Effector CD8-positive, alpha-beta T cell (primary cell): ENCODE data around the gene SLCO4A1.

Experiments
- DNase-seq: peaks from one replicate; lab custom pipeline; 2025; lab: John Stamatoyannopoulos, UW

SLCO4A1 gene

GRCh38 chr20:62606551-62607201, 35.6 kb upstream of the SLCO4A1 start:
- DNase-seq, result no peak

DNA sequence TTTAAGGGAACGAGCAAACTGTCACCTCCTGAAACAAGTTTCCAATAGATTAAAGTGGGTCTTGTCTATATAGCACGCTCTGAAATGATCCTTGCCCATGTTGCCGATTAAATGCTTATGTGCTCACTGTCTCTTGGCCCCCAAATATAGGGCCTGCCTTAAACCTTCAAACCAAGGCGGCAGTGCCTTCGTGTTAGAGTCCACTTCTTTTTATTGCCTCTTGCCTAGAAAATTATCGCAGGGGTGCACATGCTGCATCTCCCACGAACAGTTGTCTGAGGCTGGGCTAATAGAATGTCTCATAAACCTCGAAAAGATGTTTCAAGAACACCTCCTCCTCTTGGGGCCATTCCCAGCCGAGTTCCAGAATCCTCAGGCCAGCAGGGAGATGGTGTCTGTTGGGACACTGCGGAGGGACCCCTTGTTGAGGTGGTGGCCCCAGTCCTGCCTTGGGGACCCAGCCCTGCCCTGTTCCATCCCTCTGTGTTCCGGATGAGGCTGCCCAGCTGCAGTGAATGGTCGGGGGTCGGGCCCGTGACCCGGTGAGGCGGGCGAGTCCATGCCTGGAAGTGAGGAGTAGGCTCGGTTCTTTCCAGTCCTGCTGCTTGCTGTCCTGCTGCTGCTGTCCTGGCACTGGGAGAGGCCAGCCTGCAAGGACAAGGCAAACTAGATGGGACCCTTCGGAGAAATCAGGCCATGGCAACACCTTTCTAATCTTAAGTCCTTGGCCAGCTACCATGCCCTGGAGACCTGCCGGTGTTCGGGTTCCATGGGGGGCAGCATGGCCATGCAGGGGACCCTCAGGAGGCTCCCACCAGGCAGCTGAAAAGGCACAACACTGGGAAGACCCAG, 34.7 kb upstream of the SLCO4A1 start:
- no peak for DNase-seq

DNA sequence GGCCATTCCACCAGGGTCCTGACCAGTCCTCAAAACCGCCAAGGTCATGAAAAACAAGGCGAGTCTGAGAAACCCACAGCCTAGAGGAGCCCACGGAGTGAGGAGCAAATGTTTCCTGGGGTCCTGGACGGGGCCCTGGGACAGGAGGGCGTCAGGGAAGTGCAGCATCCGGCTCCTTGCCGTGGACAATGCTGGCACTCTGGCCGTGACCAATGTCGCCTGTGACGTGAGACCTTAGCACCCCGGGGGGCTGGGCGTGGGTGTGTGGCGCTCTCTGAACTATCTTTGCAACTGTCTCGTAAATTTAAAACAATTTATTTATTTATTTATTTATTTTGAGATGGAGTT, 34.1 kb upstream of the SLCO4A1 start:
- no peak for DNase-seq

DNA sequence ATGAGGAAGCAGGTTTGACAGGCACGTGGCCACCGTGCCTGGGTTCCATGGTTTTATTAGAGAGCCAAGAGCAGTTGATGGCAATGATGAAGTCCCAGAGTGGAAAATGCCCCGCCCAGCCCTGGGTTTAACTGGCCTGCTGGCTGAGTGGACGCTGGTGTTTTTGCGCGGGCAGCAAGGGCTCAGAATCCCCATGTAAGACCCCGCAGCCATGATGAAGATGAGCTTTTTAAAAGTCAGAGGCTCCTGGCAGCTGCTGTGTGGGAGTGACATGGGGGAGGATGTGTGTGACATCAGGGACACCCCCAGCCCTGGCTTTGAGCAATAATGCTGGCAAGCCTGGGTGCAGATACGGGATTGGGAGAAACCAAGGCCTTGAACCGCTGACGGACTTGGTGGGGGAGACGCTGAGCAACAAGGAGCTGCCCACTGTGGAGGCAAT, 33.0 kb upstream of the SLCO4A1 start:
- no peak for DNase-seq

- no peak for DNase-seq
Measured at GRCh38 chr20:62609811-62610757, 32.2 kb upstream of the SLCO4A1 start.

GRCh38 chr20:62611012-62611411, 31.3 kb upstream of the SLCO4A1 start:
- no peak for DNase-seq

DNA sequence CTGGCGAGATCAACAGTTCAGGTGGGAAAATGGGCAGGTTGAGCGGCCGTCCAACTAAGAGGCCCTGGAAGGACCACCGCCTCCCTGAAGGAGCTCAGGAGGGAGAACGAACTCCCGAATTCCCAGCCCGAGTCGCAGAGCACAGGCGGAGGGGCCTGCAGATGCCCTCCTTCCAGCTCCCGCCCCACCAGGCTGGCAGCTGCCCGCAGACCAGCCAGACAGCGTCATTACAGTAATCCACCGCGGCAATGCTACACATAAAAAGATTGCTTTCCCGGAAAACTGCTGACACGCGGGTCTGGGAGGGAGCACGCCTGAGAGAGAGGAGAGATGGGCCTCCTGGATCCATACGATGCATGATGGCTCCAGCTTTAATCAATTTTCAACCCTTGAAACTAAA, 30.5 kb upstream of the SLCO4A1 start:
- no peak for DNase-seq

GRCh38 chr20:62614085-62614960, 28.0 kb upstream of the SLCO4A1 start:
- DNase-seq, result no peak

DNA sequence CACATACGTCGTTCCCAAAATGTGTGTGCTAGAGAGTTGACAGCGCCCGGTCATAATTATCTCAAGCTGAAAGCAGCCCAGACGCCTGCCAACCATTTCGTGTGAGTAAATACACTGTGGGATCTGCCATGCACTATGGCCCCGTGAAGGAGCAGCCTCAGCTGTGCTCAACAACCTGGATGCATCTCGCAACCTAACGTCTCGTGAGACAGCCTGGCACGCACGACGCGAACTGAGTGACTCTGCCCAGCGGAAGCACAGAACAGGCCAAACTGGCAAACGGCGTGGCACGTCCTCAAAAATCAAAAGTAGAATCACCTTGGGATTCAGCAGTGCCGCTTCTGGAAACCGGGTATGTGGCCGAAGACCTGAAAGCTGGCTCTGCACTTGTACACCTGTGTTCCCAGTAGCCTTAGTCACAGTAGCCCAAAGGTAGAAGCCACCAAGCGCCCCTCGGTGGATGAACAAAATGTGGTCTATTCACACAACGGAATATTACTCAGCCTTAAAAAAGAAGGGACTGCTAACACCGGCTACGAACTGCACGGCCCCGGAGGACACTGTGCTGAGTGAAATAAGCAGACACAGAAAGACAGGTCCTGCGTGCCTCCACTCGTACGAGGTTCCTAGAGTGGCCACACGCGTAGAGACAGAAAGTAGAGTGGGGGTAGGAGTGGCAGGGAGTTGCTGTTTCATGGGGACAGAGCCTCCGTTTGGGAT, 27.2 kb upstream of the SLCO4A1 start:
- DNase-seq, result no peak

DNA sequence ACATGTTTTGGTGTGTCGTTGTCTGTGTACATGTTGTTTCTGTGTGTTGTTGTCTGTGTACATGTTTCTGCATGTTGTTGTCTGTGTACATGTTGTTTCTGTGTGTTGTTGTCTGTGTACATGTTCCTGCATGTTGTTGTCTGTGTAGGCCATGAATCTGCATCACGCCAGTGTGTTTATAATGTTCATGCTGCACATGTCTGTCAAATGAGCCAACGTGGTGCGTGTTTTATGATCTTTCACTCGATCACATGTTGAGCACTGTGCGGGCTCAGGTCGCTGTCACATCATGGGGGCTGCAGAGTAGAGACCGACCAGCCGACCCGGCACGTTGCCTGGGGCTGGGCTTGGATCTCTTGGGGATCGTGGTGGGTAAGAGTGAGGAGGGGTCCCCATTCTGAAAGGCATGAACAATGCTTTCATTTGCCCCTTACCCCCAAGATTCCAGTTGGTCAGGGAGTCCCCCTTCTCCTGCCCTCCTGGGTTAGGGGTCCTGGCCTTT, 26.5 kb upstream of the SLCO4A1 start:
- no peak for DNase-seq

DNA sequence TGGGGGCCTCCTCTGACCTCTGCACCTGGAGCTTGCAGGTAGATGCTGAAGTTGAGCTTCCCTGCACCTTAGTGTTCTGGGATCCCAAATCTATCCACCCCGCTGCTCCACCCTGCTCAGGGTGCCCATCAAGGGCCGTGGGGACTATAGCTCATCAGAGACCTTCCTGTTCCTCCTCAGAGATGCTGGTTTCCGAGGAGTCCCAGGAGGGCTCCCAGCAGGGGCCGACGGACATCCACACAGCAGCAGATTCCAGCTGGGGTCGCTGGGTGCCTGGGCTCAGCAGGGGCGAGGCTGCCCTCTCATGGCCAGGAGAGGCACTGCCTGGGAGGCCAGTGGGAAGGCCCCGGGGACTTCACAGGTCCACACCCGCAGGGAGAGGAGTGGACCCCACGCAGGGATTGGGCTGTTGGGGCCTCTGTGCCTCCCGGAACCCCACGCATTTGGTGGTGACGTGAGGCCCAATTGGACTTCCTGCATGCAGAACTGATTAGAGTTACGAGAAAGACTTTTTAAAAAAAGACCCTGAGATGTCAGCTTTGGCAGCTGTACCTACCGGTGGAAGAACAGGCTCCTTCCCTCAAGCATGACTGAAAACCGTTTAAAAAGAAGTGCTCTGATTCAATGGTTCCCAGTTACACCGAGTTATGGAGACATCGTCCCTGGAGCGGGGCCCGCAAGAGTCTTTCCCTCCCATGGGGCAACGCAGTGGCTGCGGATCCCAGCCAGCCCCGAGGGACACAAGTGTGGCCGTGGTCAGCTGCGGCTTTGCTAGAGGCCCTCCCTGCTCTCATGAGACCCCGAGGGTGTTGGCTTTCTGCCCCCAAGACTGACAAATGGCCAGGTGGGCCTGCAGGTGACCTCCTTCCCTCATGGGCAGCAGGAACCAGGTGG, 25.3 kb upstream of the SLCO4A1 start:
- DNase-seq, result peak; percentile 49

- no peak for DNase-seq
Measured at GRCh38 chr20:62617711-62618483, 24.4 kb upstream of the SLCO4A1 start.

- no peak for DNase-seq
Measured at GRCh38 chr20:62618611-62619529, 23.4 kb upstream of the SLCO4A1 start.

DNA sequence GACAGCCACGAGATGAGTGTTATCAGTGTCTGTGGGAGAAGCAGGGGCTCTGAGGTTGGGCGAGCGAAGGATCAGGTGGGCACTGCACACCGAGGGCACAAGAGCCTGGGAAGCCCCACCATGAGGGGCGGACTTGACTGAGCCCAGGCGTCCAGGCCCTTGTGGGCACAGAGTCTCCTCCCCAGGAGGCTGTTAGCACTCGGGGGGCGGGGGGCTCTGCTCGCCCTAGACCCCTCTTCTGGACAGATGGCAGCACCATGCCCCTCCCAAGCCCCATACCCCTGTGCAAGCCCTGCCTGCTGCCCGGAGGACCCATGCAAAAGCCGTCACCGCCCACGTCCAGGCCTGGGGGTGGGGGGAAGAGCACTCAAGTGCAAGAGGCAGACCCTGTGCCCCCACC, 21.7 kb upstream of the SLCO4A1 start:
- DNase-seq, result no peak

- no peak for DNase-seq
Measured at GRCh38 chr20:62621251-62622110, 20.8 kb upstream of the SLCO4A1 start.

DNA sequence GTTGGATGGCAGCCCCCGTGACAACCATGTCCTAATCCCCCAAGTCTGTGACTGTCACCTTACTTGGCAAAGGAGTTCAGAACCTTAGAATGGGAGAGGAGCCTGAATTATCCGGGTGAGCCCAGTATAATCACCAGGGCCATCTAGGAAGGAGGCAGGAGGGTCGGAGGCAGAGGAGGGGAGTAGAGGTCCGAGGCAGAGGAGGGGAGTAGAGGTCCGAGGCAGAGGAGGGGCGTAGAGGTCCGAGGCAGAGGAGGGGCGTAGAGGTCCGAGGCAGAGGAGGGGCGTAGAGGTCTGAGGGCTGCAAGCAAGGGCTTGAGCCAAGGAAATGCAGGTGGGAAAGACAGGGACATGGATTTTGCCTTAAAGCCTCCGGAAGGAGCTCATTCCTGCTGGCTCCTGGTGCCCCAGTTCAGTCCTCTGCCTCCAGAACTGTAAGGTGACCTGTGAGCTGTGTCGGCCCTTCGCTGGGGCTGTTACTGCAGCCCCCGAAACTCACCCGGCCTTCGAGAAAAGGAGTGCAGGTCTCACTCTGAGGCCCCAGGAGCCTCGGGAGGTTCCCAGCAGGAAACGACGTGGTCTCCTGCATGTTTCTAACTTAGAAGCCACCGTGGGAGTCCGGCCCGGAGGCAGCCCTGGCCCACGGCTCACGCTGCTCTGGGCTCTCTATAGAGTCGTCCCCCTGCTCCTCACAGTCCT, 20.0 kb upstream of the SLCO4A1 start:
- no peak for DNase-seq
